Heart left ventricle (tissue), 13 donors: ENCODE measurements around the gene DHRS3.
A peak's percentile ranks its signal among the peaks of the same experiment; 100 is the strongest.

ENCODE experiments used
- POLR2A ChIP-seq, 2 donors: fragments of 450-650 bp; IDR thresholded peaks; one replicate each; pipeline ENCODE4 v1.6.1; 2017; ENCODE audit warnings: antibody characterized with exemption in 2 of 2, mild to moderate bottlenecking in 2 of 2, moderate library complexity in 2 of 2
- TF ChIP-seq, protein P1 (sequence below), 12 donors: fragments of 200-600 bp; sonication (generic) in 4 of 12; IDR thresholded peaks; one replicate each; pipeline versions ENCODE4 v1.5.0 to v1.8.0; 2018 to 2022; ENCODE audit warnings: antibody characterized with exemption in 12 of 12, mild to moderate bottlenecking in 5 of 12
- donor health status: ischemic (EF 13 %, LVEDD 7.1; RV severe dilation, severe dysfunction).
- donor health status: DM: no; HTN: yes; CAD: no.
- donor health status: DM: no; HTN: no; CAD: no.
- donor health status: ischemic (EF 25% LVEDD 6.9; RV normal size, moderate dysfunction).
- donor health status: ischemic (EF 25% LVEDD 5.7; RV mildly dilated, moderate dysfunction).
- donor health status: ischemic (EF 35%, LVEDD 5.7; RV mildly dilated, moderate dysfunction).
- donor health status: nonischemic (EF 11% LVEDD 7.7; RV severe dilation, severe dysfunction).
- donor health status: DM: yes; HTN: yes; CAD: no.
- donor health status: PGD.
- donor health status: ischemic (EF 29% LVEDD 5.4; RV normal size, mild dysfunction).
- donor health status: nonischemic (EF 23%, LVEDD 6.1; RV moderate dilation, normal function).

DNA sequence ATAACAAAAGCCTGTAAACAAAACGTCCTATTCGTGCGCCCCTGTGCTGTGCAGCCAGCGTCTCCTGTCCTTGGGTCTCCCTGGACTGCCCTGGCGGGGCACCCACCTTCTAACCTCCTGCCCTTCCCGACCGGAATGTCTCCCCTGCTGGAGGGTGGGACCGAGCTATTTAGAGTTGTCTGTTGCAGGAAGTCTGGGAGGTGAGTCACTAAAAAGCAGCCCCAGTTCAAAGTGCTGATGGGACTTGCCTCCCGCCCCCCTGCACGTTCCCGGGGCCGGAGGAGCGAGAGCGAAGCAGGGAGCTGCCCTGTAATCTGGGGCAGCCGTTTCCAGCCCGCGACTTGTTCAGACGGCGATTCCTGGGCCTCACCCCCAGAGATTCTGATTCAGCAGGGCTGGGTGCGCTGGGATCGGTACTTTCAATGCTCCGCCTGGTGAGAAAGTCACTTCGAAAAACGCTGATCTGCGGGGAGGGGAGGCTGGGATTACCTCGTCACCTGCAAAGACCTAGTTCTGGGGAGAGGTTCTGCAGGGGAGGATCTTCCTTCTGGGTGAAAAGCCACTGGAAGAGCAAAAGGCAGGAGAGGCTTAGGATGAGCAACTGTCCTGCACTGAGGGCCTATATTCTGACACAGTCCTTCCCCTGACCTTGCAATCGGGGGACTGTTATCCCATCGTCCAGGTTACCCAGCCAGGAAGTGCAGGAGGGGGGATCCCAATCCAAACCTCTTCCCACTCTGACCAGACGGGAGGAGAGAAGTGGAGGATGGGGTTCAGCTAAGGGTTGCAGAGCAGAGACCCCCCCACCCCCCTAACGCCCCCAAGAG, 1.2 kb upstream of the DHRS3 start:
- TF ChIP-seq, protein P1, sequence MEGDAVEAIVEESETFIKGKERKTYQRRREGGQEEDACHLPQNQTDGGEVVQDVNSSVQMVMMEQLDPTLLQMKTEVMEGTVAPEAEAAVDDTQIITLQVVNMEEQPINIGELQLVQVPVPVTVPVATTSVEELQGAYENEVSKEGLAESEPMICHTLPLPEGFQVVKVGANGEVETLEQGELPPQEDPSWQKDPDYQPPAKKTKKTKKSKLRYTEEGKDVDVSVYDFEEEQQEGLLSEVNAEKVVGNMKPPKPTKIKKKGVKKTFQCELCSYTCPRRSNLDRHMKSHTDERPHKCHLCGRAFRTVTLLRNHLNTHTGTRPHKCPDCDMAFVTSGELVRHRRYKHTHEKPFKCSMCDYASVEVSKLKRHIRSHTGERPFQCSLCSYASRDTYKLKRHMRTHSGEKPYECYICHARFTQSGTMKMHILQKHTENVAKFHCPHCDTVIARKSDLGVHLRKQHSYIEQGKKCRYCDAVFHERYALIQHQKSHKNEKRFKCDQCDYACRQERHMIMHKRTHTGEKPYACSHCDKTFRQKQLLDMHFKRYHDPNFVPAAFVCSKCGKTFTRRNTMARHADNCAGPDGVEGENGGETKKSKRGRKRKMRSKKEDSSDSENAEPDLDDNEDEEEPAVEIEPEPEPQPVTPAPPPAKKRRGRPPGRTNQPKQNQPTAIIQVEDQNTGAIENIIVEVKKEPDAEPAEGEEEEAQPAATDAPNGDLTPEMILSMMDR (IDR thresholded peaks at IDR 0.05): no peak
- TF ChIP-seq POLR2A (IDR thresholded peaks at IDR 0.05): peak in 1 of 2 donors; percentile 76
